Umbilical cord (tissue), 2 donors: ENCODE results near the gene ACOT8. TPM values are rescaled to one million over a fixed set of nuclear protein-coding genes. Genes with fewer than 3 reads are reported as not detected.
"Not testable (repeated sequence)": the region's sequence is repeated elsewhere in the genome, so short reads cannot be mapped to it uniquely, and the experiment has no call there.

ENCODE experiments used
- DNase-seq: peaks from one replicate; pipeline ENCODE4 v3.0.0-alpha.2; 2015; ENCODE audit warnings: low spot score
- total RNA-seq: library from RNA; depleted of rRNA; stranded (reverse); fragments of >200 nt; gene quantifications from one replicate; pipeline ENCODE4 v1.2.3, GENCODE V29; 2014; ENCODE audit warnings: low replicate concordance; ENCODE audit not compliant: insufficient read depth

The ACOT8 gene
- total RNA-seq = 20.0 TPM

- peak; percentile 100 for DNase-seq
Observed at GRCh38 chr20:45857114-45857881, at the start of gene ACOT8, which contains the start of gene ZSWIM3. ACOT8 (minus strand) TSS chr20:45857392; CDS start chr20:45857315, 77 bp downstream. ZSWIM3 (plus strand) TSS chr20:45857614; CDS start chr20:45857826, 212 bp downstream.

GRCh38 chr20:45905505-45906079, 48.4 kb upstream of the ACOT8 start:
- no peak for DNase-seq

- DNase-seq = no peak
Observed at GRCh38 chr20:45904583-45905504, 47.7 kb upstream of the ACOT8 start.

- DNase-seq = no peak
Observed at GRCh38 chr20:45902199-45902701, 45.1 kb upstream of the ACOT8 start.

DNA sequence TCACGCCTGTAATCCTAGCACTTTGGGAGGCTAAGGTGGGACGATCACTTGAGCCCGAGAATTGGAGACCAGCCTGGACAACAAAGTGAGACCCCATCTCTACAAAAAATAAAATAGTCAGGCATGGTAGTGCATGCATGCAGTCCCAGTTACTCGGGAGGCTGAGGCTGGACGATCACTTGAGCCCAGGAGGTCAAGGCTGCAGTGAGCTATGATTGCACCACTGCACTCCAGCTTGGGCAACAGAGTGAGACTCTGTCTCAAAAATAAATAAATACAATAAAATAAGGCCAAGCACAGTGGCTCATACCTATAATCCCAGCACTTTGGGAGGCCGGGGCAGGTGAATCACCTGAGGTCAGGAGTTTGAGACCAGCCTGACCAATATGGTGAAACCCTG, 44.1 kb upstream of the ACOT8 start:
- not testable (repeated sequence) for DNase-seq

- no peak for DNase-seq
Observed at GRCh38 chr20:45899046-45899835, 42.0 kb upstream of the ACOT8 start.

DNA sequence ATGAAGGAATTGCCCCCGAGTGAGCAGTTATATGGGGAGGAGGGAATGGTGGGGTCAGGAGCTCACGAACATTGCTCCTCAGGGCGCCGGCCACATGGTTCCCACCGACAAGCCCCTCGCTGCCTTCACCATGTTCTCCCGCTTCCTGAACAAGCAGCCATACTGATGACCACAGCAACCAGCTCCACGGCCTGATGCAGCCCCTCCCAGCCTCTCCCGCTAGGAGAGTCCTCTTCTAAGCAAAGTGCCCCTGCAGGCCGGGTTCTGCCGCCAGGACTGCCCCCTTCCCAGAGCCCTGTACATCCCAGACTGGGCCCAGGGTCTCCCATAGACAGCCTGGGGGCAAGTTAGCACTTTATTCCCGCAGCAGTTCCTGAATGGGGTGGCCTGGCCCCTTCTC, 41.1 kb upstream of the ACOT8 start:
- DNase-seq = no peak

- DNase-seq = no peak
Observed at GRCh38 chr20:45897692-45898091, 40.5 kb upstream of the ACOT8 start.

- no peak for DNase-seq
Observed at GRCh38 chr20:45897289-45897688, 40.1 kb upstream of the ACOT8 start.

GRCh38 chr20:45896641-45897161, 39.5 kb upstream of the ACOT8 start:
- DNase-seq = no peak

GRCh38 chr20:45894797-45895196, 37.6 kb upstream of the ACOT8 start:
- no peak for DNase-seq

GRCh38 chr20:45893831-45894230, 36.6 kb upstream of the ACOT8 start:
- DNase-seq = no peak

- DNase-seq = no peak
Observed at GRCh38 chr20:45892828-45893500, 35.8 kb upstream of the ACOT8 start.

DNA sequence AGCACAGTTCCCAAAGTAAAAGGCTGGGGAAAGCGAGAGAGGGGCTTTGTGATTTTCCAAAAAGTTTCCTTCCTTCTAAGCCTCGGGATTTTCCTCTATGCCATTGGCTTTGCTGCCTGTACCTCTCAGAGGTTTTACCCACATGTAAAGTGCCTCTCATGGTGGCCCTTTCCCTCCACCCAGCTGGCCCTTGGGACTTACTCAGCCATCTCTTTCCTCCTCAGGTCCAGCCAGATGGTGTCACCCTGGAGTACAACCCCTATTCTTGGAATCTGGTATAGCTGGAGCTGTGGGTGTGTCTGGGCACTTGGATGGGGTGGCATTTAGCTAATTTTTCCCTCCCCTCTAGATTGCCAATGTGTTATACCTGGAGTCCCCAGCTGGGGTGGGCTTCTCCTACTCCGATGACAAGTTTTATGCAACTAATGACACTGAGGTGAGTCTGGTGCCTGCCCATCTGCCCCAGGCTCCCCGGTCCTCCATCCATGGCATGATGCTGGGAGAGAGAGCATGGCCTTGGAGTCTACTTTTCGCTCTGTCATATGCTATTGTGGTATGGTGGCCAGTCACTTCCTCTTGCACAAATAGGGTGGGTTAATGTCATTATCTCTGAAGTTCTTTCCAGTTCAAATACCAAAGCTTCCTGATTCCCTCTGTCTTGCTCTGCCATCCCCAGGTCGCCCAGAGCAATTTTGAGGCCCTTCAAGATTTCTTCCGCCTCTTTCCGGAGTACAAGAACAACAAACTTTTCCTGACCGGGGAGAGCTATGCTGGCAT, 35.0 kb upstream of the ACOT8 start:
- DNase-seq = no peak

GRCh38 chr20:45890985-45891983, 34.1 kb upstream of the ACOT8 start, which contains the start of the genes CTSA and NEURL2:
CTSA (plus strand) TSS chr20:45891335; CDS start chr20:45891569, 234 bp downstream.
NEURL2 (minus strand) TSS chr20:45891208; CDS start chr20:45890991, 217 bp downstream.
- peak; percentile 93 for DNase-seq

DNA sequence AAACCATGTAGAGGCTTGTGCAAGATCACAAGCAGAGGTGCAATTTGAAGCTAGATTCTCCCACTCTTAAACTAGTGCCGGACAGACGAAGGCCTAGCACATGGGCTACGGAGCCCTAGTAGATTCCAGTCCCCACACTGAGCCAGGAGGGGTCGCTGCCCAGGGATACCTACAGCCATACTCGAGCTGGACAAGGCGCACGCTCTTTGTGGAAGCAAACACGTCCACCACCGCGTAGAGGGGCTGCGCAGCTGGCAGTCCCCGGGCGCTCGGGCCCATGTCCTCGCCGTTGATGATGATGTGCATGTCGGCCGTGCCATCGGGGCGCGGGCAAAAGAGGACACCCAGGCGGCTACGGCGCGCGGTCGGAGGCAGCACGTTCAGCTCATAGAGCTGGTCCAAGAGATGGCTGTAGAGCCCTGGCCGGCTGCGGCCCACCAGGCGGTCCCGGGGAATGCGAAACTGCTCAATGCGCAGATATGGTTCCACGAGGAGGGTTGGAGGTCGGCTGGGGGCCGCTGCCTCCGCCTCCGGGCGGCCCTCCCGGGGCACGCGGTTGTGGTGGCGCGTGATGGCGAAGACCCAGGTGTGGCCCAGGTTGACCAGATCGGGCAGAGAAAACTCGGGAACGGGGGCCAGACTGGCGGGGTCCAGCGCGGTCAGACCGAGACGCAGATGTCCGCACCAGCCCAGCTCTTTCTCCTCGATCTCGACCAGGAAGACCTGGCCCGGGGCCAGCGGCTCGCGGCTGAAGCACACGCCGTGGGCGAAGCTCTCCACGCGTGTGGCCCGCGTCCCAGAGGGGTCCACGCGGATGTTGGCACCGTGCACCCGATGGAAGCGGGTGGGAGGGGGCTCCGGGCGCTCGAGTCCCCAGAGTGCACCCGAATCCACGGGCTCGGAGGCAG, 33.1 kb upstream of the ACOT8 start:
- DNase-seq = peak; percentile 87

DNA sequence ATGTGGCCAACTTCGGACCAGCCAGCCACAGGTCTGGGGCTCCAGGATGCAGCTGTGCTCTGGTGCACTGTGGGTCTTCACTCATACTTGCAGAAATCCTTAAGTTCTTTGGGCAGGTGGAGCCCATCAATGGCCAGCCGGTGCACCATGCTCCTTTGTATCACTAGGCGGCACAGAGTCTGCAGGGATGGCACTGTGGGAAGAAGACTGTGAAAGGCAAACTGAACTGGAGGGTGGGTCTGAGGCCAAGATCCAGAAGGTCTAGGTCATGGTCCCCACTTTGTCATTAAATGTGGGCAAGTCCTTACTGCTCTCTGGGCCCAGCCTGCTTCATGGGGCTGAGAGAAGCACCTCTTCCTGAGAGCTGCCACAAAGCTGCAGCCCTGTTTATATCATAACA, 31.5 kb upstream of the ACOT8 start:
- no peak for DNase-seq
